H1 (cell line): ENCODE measurements around the gene LRRC28. TPM values are rescaled to one million over a fixed set of nuclear protein-coding genes. Genes with fewer than 3 reads are reported as not detected.

Source experiments
- CTCF ChIA-PET: fragments of 300-600 bp; sonication (Branson Sonifier 250); formaldehyde crosslinking; loops from one replicate; lab custom pipeline; 2021; ENCODE audit not compliant: partially characterized antibody; lab: Charles Lee
- POLR2A ChIA-PET: fragments of 300-600 bp; sonication (Branson Sonifier 250); formaldehyde crosslinking; loops from one replicate; lab custom pipeline; 2021; ENCODE audit warnings: inconsistent platforms; ENCODE audit not compliant: partially characterized antibody; lab: Charles Lee
- DNase-seq, 2 experiments: peaks; one replicate each; pipeline versions ENCODE4 v3.0.0 to v3.0.0-alpha.2; 2010 to 2022; ENCODE audit warnings: low spot score in 2 of 2, low read depth in 1 of 2, mixed read lengths in 1 of 2
- FAIRE-seq: peaks from 2 replicates; lab custom pipeline; 2011; peaks lifted over from hg19 to GRCh38; lab: Jason Lieb, UNC
- H2AFZ ChIP-seq: 2 replicates; pipeline ENCODE4 v1.8.1; 2012; ENCODE audit warnings: low read length, inconsistent platforms
- H2AK5ac ChIP-seq: 2 replicates; pipeline ENCODE4 v1.6.1; 2013; ENCODE audit warnings: low read depth, low read length
- H2BK120ac ChIP-seq: replicated peaks from 2 replicates; pipeline ENCODE3; 2013; ENCODE audit warnings: low read depth, low read length, inconsistent platforms
- H2BK12ac ChIP-seq: 2 replicates; pipeline ENCODE4 v1.6.1; 2013; ENCODE audit warnings: low read depth, low read length
- H2BK15ac ChIP-seq: 2 replicates; pipeline ENCODE4 v1.6.1; 2013; ENCODE audit warnings: low read length
- H2BK20ac ChIP-seq: 2 replicates; pipeline ENCODE4 v1.6.1; 2013; ENCODE audit warnings: low read length
- H2BK5ac ChIP-seq: 2 replicates; pipeline ENCODE4 v1.6.1; 2013; ENCODE audit warnings: low read depth, low read length
- H3K14ac ChIP-seq: 2 replicates; pipeline ENCODE4 v1.6.1; 2013; ENCODE audit warnings: inconsistent platforms; ENCODE audit not compliant: insufficient read length
- H3K18ac ChIP-seq: 2 replicates; pipeline ENCODE4 v1.6.1; 2013; ENCODE audit warnings: low read length; ENCODE audit errors: extremely low read depth
- H3K23ac ChIP-seq: 2 replicates; pipeline ENCODE4 v1.6.1; 2013; ENCODE audit warnings: inconsistent platforms; ENCODE audit not compliant: insufficient read length
- H3K23me2 ChIP-seq: 2 replicates; pipeline ENCODE4 v1.6.1; 2013; ENCODE audit warnings: low read depth, low read length
- H3K27ac ChIP-seq: 2 replicates; pipeline ENCODE4 v1.6.1; 2011; ENCODE audit warnings: low read depth, low read length, inconsistent platforms
- H3K27me3 ChIP-seq, 4 experiments: replicated peaks in 1 of 4; 1 replicate in 1 of 4; 2 replicates in 3 of 4; pipeline versions ENCODE4 v1.6.1 to v1.8.1; 2011 to 2013; ENCODE audit warnings: low read length in 3 of 4, mild to moderate bottlenecking in 3 of 4, inconsistent platforms in 2 of 4, mixed read lengths in 2 of 4, moderate library complexity in 1 of 4; ENCODE audit not compliant: control insufficient read depth in 3 of 4, insufficient read depth in 3 of 4; ENCODE audit errors: extremely low read depth in 1 of 4
- H3K36me3 ChIP-seq, 4 experiments: 2 replicates each; pipeline versions ENCODE4 v1.6.1 to v1.8.1; 2011 to 2013; ENCODE audit warnings: mild to moderate bottlenecking in 4 of 4, low read length in 3 of 4, moderate library complexity in 2 of 4, control low read depth in 1 of 4, inconsistent platforms in 1 of 4; ENCODE audit not compliant: insufficient read depth in 4 of 4, control insufficient read depth in 2 of 4
- H3K4ac ChIP-seq: replicated peaks from 2 replicates; pipeline ENCODE3; 2013; ENCODE audit warnings: low read length, low read depth, mixed read lengths, inconsistent platforms; ENCODE audit not compliant: insufficient read length
- H3K4me1 ChIP-seq, 4 experiments: replicated peaks in 1 of 4; 1 replicate in 1 of 4; 2 replicates in 3 of 4; pipeline versions ENCODE4 v1.6.1 to v1.8.1; 2011 to 2013; ENCODE audit warnings: low read length in 3 of 4, inconsistent platforms in 2 of 4, mixed read lengths in 1 of 4; ENCODE audit not compliant: insufficient read depth in 4 of 4, control insufficient read depth in 3 of 4
- H3K4me2 ChIP-seq, 2 experiments: 2 replicates each; pipeline versions ENCODE4 v1.6.1 to v1.8.1; 2011 to 2013; ENCODE audit warnings: low read depth in 2 of 2, low read length in 2 of 2, control low read depth in 1 of 2, inconsistent platforms in 1 of 2, mild to moderate bottlenecking in 1 of 2; ENCODE audit not compliant: insufficient read depth in 1 of 2
- H3K4me3 ChIP-seq, 4 experiments: fragments of 200-600, 300-600 bp in 1 of 4; sonication (generic), shearing (Covaris generic), sonication (Bioruptor Twin) in 1 of 4; 2 replicates each; pipeline versions ENCODE4 v1.5.1 to v1.8.1; 2011 to 2016; ENCODE audit warnings: low read length in 4 of 4, low read depth in 3 of 4, control low read depth in 2 of 4, inconsistent platforms in 2 of 4, mild to moderate bottlenecking in 2 of 4, mixed read lengths in 1 of 4, moderate library complexity in 1 of 4; ENCODE audit not compliant: insufficient read depth in 2 of 4; ENCODE audit errors: extremely low read depth in 1 of 4
- H3K56ac ChIP-seq: replicated peaks from 2 replicates; pipeline ENCODE3; 2013; ENCODE audit warnings: low read depth, mild to moderate bottlenecking, mixed read lengths, low read length, inconsistent platforms; ENCODE audit not compliant: insufficient read length
- H3K79me1 ChIP-seq: 2 replicates; pipeline ENCODE4 v1.6.1; 2013; ENCODE audit warnings: low read depth, low read length, control low read depth
- H3K79me2 ChIP-seq, 2 experiments: 2 replicates each; pipeline versions ENCODE4 v1.6.1 to v1.8.1; 2012 to 2013; ENCODE audit warnings: low read length in 2 of 2, mild to moderate bottlenecking in 2 of 2, inconsistent platforms in 1 of 2; ENCODE audit not compliant: insufficient read depth in 2 of 2, control insufficient read depth in 1 of 2
- H3K9ac ChIP-seq, 4 experiments: replicated peaks in 1 of 4; 1 replicate in 1 of 4; 2 replicates in 3 of 4; pipeline versions ENCODE4 v1.6.1 to v1.8.1; 2011 to 2013; ENCODE audit warnings: low read depth in 3 of 4, low read length in 3 of 4, control low read depth in 2 of 4, mild to moderate bottlenecking in 2 of 4, moderate library complexity in 2 of 4, inconsistent platforms in 1 of 4; ENCODE audit errors: extremely low read depth in 1 of 4
- H3K9me3 ChIP-seq, 2 experiments: 2 replicates each; pipeline versions ENCODE4 v1.6.1 to v1.8.1; 2012 to 2013; ENCODE audit warnings: mild to moderate bottlenecking in 2 of 2, moderate library complexity in 2 of 2, control low read depth in 1 of 2, inconsistent platforms in 1 of 2, low read depth in 1 of 2, low read length in 1 of 2, mixed read lengths in 1 of 2; ENCODE audit not compliant: insufficient read depth in 2 of 2
- H4K20me1 ChIP-seq, 2 experiments: replicated peaks in 1 of 2; 2 replicates each; pipeline versions ENCODE3 to v1.8.1; 2011 to 2013; ENCODE audit warnings: inconsistent platforms in 2 of 2, low read length in 2 of 2, mild to moderate bottlenecking in 1 of 2; ENCODE audit not compliant: insufficient read depth in 2 of 2, control insufficient read depth in 1 of 2
- H4K5ac ChIP-seq: 2 replicates; pipeline ENCODE4 v1.6.1; 2013; ENCODE audit warnings: low read length, low read depth, mixed read lengths, inconsistent platforms; ENCODE audit not compliant: insufficient read length
- H4K8ac ChIP-seq: 2 replicates; pipeline ENCODE4 v1.8.0; 2013; ENCODE audit warnings: mild to moderate bottlenecking, moderate library complexity, low read length, inconsistent platforms; ENCODE audit not compliant: insufficient read depth; ENCODE audit errors: extremely low read depth
- H4K91ac ChIP-seq: replicated peaks from 2 replicates; pipeline ENCODE3; 2013; ENCODE audit warnings: low read length, mixed read lengths, inconsistent platforms; ENCODE audit not compliant: insufficient read length
- JUN ChIP-seq: IDR thresholded peaks from 2 replicates; pipeline ENCODE4 v1.6.1; 2011; ENCODE audit warnings: low read depth, mild to moderate bottlenecking, improper control_type of control experiment, low read length
- NANOG ChIP-seq: IDR thresholded peaks from 2 replicates; pipeline ENCODE4 v1.6.1; 2011; ENCODE audit warnings: low read length, low read depth, mild to moderate bottlenecking, inconsistent platforms; ENCODE audit not compliant: insufficient read depth, poor library complexity, severe bottlenecking
- SAP30 ChIP-seq: fragments of 300-600 bp; sonication (generic); IDR thresholded peaks from 2 replicates; pipeline ENCODE4 v1.7.1; 2012; ENCODE audit warnings: low read length, moderate library complexity, mild to moderate bottlenecking, inconsistent platforms; ENCODE audit not compliant: insufficient read depth, insufficient replicate concordance
- WGBS, 2 experiments: shearing (Covaris generic) in 1 of 2; methylation state at CpG; one replicate each; pipeline versions ENCODE4 v1.1.6 to v1.1.7; 2013 to 2015; ENCODE audit warnings: low lambda C conversion rate in 2 of 2, mixed read lengths in 2 of 2, inconsistent platforms in 1 of 2, low coverage in 1 of 2, missing lambda C conversion rate in 1 of 2; ENCODE audit not compliant: insufficient replicate concordance in 2 of 2, insufficient coverage in 1 of 2, insufficient read length in 1 of 2; ENCODE audit errors: extremely low coverage in 1 of 2, missing lambda C conversion rate in 1 of 2; 5-methylcytosine and 5-hydroxymethylcytosine counted together
- polyA plus RNA-seq, 7 experiments: library from polyadenylated mRNA; depleted of rRNA in 3 of 7; stranded (reverse) in 5 of 7; unstranded in 2 of 7; fragments of >200 nt in 5 of 7; fragments of 200-250 nt in 2 of 7; gene quantifications; 1 replicate in 5 of 7; 2 replicates in 1 of 7; 4 replicates in 1 of 7; pipeline versions ENCODE4 v1.2.1 to v1.2.3, GENCODE V29; 2011 to 2013; ENCODE audit warnings: missing spikeins in 2 of 7, mixed read lengths in 2 of 7
- total RNA-seq: library from RNA; stranded (reverse); fragmentation: NEBNext Ultra II Directional; extraction: Animal tissue kit (Norgen Biotek cat#: 25700); gene quantifications from 2 replicates; pipeline ENCODE4 v1.2.1, GENCODE V29; 2021

LRRC28 gene
- total and polyA plus RNA-seq, 2 of the 8 experiments (the other 6 are each of a cell fraction or from before 2014, with no cell fraction given) = 20.2 to 23.3 TPM

GRCh38 chr15:99421758-99422157 lies 170.5 kb downstream of the LRRC28 start:
- Histone ChIP-seq H2BK5ac (no peak overlapping the region), H2AK5ac (no peak overlapping the region), H3K23ac (no peak overlapping the region), H3K23me2 (no peaks in the 10 kb centered on the region), H2AFZ (no peak overlapping the region), H3K9ac (no peak overlapping the region), H3K79me1 (no peaks in the 10 kb centered on the region), H3K4me2 (no peak overlapping the region), H3K4me1 (peaks cover 0 to 2% (median 0%) of the 10 kb centered on the region in 4 experiments; a peak in 1 of 7 replicates), H4K20me1 (no peaks in the 10 kb centered on the region), H3K36me3 (no peaks in the 10 kb centered on the region), H3K14ac (no peak overlapping the region), H3K18ac (no peak overlapping the region), H2BK20ac (no peak overlapping the region), H3K9me3 (no peaks in the 10 kb centered on the region), H2BK15ac (no peak overlapping the region), H4K91ac (no peak overlapping the region)
- DNase-seq (no peak), FAIRE-seq (no peak)
- 93% methylated on average over 1 of the region's 1 CpG; no CpG with 5 or more reads in 1 of the 2 experiments for WGBS, 2 experiments
- TF ChIP-seq SAP30 = no peak
- no peak for TF ChIP-seq JUN
- no peak for TF ChIP-seq NANOG
- TF ChIP-seq, all 59 proteins: peak for 0
- ChIA-PET POLR2A (interaction anchor here (1.2 kb wide), 1 partner anchor 9 kb away, joined by 3 read pairs; no protein-coding TSS in a partner anchor), CTCF (interaction anchor here (1.3 kb wide), 1 partner anchor 31 kb away, joined by 5 read pairs; no protein-coding TSS in a partner anchor)
- Histone ChIP-seq H3K27me3 (no peaks in the 10 kb centered on the region), H2BK120ac (no peak overlapping the region), H3K79me2 (no peaks in the 10 kb centered on the region), H3K56ac (no peak overlapping the region), H2BK12ac (no peak overlapping the region), H3K4ac (no peak overlapping the region), H4K5ac (no peak overlapping the region), H4K8ac (no peak overlapping the region), H3K4me3 (no peak overlapping the region), H3K27ac (no peak overlapping the region)
